Measurements from ENCODE around the gene ZKSCAN3. TPM values are rescaled to one million over a fixed set of nuclear protein-coding genes. Genes with fewer than 3 reads are reported as not detected.

Gene ZKSCAN3
- total RNA-seq, 2 experiments from 2014 or later, result 2.3 to 3.0 TPM

- intact Hi-C loops (cut with micrococcal nuclease), result no loop called here
Measured at GRCh38 chr6:28373925-28374324, 24.2 kb downstream of the ZKSCAN3 start.

GRCh38 chr6:28377879-28378278, 28.1 kb downstream of the ZKSCAN3 start:
- peaks cover 3% of the 10 kb centered on the region for H3K4me1 Mint-ChIP-seq (ENCODE audit: low read depth)
- CTCF ChIA-PET, result interaction anchor here (1.4 to 1.7 kb wide), 2 partner anchors 15 to 22 kb away, joined by 3 to 4 read pairs; no protein-coding TSS in a partner anchor
- H3K27me3 Mint-ChIP-seq, result no peaks in the 10 kb centered on the region
- intact Hi-C loops (cut with micrococcal nuclease), result no loop called here
- no peak overlapping the region for H3K4me3 Mint-ChIP-seq
- no peak overlapping the region for H3K27ac Mint-ChIP-seq
- H3K9me3 Mint-ChIP-seq, result peaks cover 2% of the 10 kb centered on the region
- DNase-seq, result no peak
- no peak for ATAC-seq
- H3K36me3 Mint-ChIP-seq (ENCODE audit: low read depth), result peaks cover 61% of the 10 kb centered on the region
- POLR2A ChIA-PET, result interaction anchor here (0.7 kb wide), 1 partner anchor 124 kb away, joined by 3 read pairs; no protein-coding TSS in a partner anchor
- no peak for TF ChIP-seq CTCF (IDR thresholded peaks at IDR 0.05)

More at GRCh38 chr6:28373925-28374324, 24.2 kb downstream of the ZKSCAN3 start:
- no peaks in the 10 kb centered on the region for H3K27me3 Mint-ChIP-seq
- H3K4me3 Mint-ChIP-seq, result no peak overlapping the region
- H3K9me3 Mint-ChIP-seq, result peaks cover 2% of the 10 kb centered on the region
- no peak for ATAC-seq
- CTCF ChIA-PET, result interaction anchor here (0.6 kb wide), 1 partner anchor 25 kb away, joined by 3 read pairs; no protein-coding TSS in a partner anchor
- H3K27ac Mint-ChIP-seq, result no peak overlapping the region
- no peaks in the 10 kb centered on the region for H3K4me1 Mint-ChIP-seq (ENCODE audit: low read depth)
- peaks cover 23% of the 10 kb centered on the region for H3K36me3 Mint-ChIP-seq (ENCODE audit: low read depth)
- no peak for TF ChIP-seq CTCF (IDR thresholded peaks at IDR 0.05)
- POLR2A ChIA-PET, result no interaction called here
- DNase-seq, result no peak

- intact Hi-C loops (cut with micrococcal nuclease), result no loop called here
- Mint-ChIP-seq H3K36me3 (ENCODE audit: low read depth) (peaks cover 68% of the 10 kb centered on the region), H3K27ac (no peak overlapping the region), H3K27me3 (no peaks in the 10 kb centered on the region), H3K9me3 (peaks cover 2% of the 10 kb centered on the region), H3K4me3 (no peak overlapping the region), H3K4me1 (ENCODE audit: low read depth) (peaks cover 9% of the 10 kb centered on the region)
- ATAC-seq (no peak), DNase-seq (no peak)
- ChIA-PET CTCF (interaction anchor here (1.4 to 1.7 kb wide), 2 partner anchors 16 to 23 kb away, joined by 3 to 4 read pairs; no protein-coding TSS in a partner anchor), POLR2A (no interaction called here)
- no peak for TF ChIP-seq CTCF (IDR thresholded peaks at IDR 0.05)
Measured at GRCh38 chr6:28378644-28379043, 28.9 kb downstream of the ZKSCAN3 start.

- ATAC-seq (no peak), DNase-seq (no peak)
- Mint-ChIP-seq H3K9me3 (peaks cover 2% of the 10 kb centered on the region), H3K27ac (no peak overlapping the region), H3K4me1 (ENCODE audit: low read depth) (peaks cover 18% of the 10 kb centered on the region), H3K36me3 (ENCODE audit: low read depth) (peaks cover 74% of the 10 kb centered on the region), H3K4me3 (no peak overlapping the region), H3K27me3 (no peaks in the 10 kb centered on the region)
- intact Hi-C loops (cut with micrococcal nuclease), result no loop called here
- no peak for TF ChIP-seq CTCF (IDR thresholded peaks at IDR 0.05)
- CTCF ChIA-PET, result interaction anchor here (2.4 kb wide), 1 partner anchor 25 kb away, joined by 11 read pairs; no protein-coding TSS in a partner anchor
- POLR2A ChIA-PET, result interaction anchor here (1.7 kb wide), 1 partner anchor 17 kb away, joined by 4 read pairs; no protein-coding TSS in a partner anchor
Measured at GRCh38 chr6:28380381-28380780, 30.6 kb downstream of the ZKSCAN3 start.
